HFF-Myc (cell line): ENCODE data around the gene IMMP2L.

Source experiments
- DNase-seq: peaks from one replicate; pipeline ENCODE4 v3.0.0-alpha.2; 2011; ENCODE audit warnings: low read depth; ENCODE audit errors: extremely low read depth
- H3K4me3 ChIP-seq: replicated peaks from 2 replicates; pipeline ENCODE4 v1.5.1; 2011; ENCODE audit warnings: low read depth, mild to moderate bottlenecking, control low read depth, low read length
- TF ChIP-seq, protein P1 (sequence below): IDR thresholded peaks from 2 replicates; pipeline ENCODE4 v1.5.1; 2012; ENCODE audit warnings: mild to moderate bottlenecking, low read depth, low read length, control low read depth; ENCODE audit errors: missing control alignments

The IMMP2L gene

DNA sequence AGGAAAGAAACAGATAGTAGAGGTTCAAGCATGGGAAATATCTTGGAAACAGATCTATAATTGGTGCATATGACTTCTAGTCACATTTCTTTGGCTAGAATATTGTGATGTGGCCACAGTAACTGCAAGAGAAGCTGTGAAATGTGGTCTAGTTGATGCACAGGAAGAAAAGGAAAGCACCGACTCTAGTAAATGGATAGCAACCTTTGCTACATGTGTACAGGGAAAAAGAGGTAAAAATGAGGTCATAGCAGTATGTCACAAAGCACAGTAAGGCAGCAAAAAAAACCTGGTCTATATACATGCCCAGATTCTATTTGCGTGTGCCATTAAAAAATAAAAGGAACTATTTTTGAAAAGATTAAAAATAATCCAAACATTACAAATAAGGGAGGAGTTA, 573.9 kb downstream of the IMMP2L start:
- TF ChIP-seq, protein P1, sequence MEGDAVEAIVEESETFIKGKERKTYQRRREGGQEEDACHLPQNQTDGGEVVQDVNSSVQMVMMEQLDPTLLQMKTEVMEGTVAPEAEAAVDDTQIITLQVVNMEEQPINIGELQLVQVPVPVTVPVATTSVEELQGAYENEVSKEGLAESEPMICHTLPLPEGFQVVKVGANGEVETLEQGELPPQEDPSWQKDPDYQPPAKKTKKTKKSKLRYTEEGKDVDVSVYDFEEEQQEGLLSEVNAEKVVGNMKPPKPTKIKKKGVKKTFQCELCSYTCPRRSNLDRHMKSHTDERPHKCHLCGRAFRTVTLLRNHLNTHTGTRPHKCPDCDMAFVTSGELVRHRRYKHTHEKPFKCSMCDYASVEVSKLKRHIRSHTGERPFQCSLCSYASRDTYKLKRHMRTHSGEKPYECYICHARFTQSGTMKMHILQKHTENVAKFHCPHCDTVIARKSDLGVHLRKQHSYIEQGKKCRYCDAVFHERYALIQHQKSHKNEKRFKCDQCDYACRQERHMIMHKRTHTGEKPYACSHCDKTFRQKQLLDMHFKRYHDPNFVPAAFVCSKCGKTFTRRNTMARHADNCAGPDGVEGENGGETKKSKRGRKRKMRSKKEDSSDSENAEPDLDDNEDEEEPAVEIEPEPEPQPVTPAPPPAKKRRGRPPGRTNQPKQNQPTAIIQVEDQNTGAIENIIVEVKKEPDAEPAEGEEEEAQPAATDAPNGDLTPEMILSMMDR = no peak
- no peak overlapping the region for H3K4me3 ChIP-seq
- no peak for DNase-seq

DNA sequence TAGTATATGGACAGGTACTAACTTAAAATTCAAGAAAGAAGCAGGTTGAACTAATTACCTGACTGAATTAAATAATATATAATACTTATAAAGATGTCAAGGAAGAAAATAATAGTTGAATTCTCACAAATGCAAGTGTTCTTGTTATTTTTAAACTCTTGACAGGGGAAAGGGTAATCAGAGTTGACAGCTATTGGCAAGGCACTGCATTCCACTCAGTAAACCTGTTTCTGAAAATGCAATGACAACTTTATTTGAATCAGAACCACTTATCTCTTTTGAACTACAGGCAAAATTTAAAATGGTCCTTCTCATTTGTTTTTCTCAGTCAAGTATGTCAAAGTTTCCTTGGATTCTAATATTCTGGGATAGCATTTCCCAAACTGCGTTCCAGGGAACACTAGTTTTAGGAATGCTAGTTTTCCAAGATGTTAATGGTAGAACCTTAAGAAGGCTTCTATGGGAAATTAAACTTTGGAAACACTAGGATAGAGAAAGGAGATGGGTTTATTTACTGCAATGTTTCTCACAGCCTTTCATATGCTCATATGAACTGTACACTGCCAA, 575.1 kb downstream of the IMMP2L start:
- no peak for DNase-seq
- TF ChIP-seq, protein P1 = no peak
- no peak overlapping the region for H3K4me3 ChIP-seq

DNA sequence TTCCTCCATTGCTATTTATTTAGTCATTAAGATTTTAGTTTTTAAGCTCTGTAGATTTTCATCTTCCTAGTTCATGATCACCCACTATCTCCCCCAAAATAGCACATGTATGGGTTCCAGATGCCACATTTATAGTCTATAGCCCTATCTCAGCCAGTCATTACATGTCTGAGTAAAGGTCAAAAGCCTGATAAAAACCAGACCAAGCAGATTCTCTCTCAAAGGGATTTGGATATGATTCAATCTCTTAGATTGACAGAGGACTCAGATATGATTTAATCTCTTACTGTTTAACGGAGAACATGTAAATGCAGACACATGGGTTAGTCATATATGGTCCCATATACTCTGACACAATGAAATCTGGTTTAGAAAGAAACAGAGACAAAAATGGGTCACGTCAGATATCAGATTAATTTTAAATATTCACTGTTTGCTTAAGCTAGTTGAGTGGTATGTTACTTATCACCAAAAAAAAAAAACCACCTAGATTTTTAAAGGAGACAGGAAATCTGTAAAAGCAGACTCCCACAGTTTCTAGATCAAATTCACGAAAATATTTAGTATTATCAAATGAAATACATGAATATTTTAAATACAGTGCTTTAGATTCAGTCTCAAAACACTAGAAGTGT, 578.4 kb downstream of the IMMP2L start:
- TF ChIP-seq, protein P1 = no peak
- no peak for DNase-seq
- H3K4me3 ChIP-seq = no peak overlapping the region

GRCh38 chr7:110977127-110977737, 585.1 kb downstream of the IMMP2L start:
- no peak overlapping the region for H3K4me3 ChIP-seq
- TF ChIP-seq, protein P1 = no peak
- no peak for DNase-seq

DNA sequence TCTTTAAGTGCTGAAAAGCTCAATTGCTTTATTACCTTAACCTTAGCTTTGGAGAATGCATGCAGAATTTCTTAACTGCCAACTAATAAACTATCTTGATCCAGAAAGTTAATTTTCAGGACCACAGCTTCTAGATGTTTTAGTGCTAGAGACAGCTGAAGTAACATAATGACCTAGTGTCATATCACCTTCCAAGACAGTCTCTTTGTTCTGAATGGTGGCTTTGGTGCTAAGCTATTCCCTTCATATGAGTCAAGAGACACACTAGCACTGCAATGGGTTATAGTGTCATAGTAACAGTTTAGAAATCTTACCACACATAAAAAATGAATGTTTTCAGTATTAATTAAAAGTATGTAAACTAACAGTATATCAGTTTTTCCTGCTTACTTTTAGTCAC, 586.8 kb downstream of the IMMP2L start:
- TF ChIP-seq, protein P1 = no peak
- DNase-seq = no peak
- no peak overlapping the region for H3K4me3 ChIP-seq

- TF ChIP-seq, protein P1 = no peak
- no peak for DNase-seq
- no peak overlapping the region for H3K4me3 ChIP-seq
Measured at GRCh38 chr7:110974441-110974840, 587.9 kb downstream of the IMMP2L start.
